OCI-LY7 (cell line): ENCODE data around the gene PPP1R7. TPM values are rescaled to one million over a fixed set of nuclear protein-coding genes. Genes with fewer than 3 reads are reported as not detected.

ENCODE experiments used
- BruUV-seq: library from RNA; stranded (reverse); fragments of 400-500 nt; replicated peaks from 2 replicates; lab custom pipeline; 2021; lab: Mats Ljungman, UMichigan
- CTCF ChIA-PET: fragments of 300-600 bp; sonication (Branson Sonifier 250); formaldehyde crosslinking; loops from one replicate; lab custom pipeline; 2022; ENCODE audit warnings: antibody characterized with exemption; ENCODE audit not compliant: unreplicated experiment; lab: Charles Lee
- POLR2A ChIA-PET: fragments of 300-600 bp; sonication (Branson Sonifier 250); formaldehyde crosslinking; loops from one replicate; lab custom pipeline; 2022; ENCODE audit warnings: antibody characterized with exemption; lab: Charles Lee
- DNase-seq: peaks from one replicate; pipeline ENCODE4 v3.0.0-alpha.2; 2015; ENCODE audit warnings: low spot score
- H2AFZ ChIP-seq: fragments of 200-600 bp; sonication (generic), shearing (Covaris generic); 2 replicates; pipeline ENCODE4 v1.6.1; 2014; ENCODE audit warnings: mild to moderate bottlenecking, antibody characterized with exemption, low read length, moderate library complexity
- H3K27ac ChIP-seq: fragments of 200-600 bp; sonication (generic); 2 replicates; pipeline ENCODE4 v1.5.1; 2014; ENCODE audit warnings: mixed run types, low read depth, mild to moderate bottlenecking, moderate library complexity, low read length, inconsistent platforms; ENCODE audit not compliant: poor library complexity, severe bottlenecking
- H3K36me3 ChIP-seq: fragments of 200-600 bp; sonication (generic); 2 replicates; pipeline ENCODE4 v1.6.1; 2014; ENCODE audit warnings: mild to moderate bottlenecking, antibody characterized with exemption, low read length, moderate library complexity, mixed read lengths; ENCODE audit not compliant: insufficient read depth
- H3K4me1 ChIP-seq: fragments of 200-600 bp; sonication (generic); 2 replicates; pipeline ENCODE4 v1.5.1; 2014; ENCODE audit warnings: mild to moderate bottlenecking, low read length; ENCODE audit not compliant: insufficient read depth, poor library complexity, severe bottlenecking
- H3K4me2 ChIP-seq: fragments of 200-600 bp; sonication (generic); 2 replicates; pipeline ENCODE4 v1.6.1; 2014; ENCODE audit warnings: mild to moderate bottlenecking, low read length
- H3K4me3 ChIP-seq: fragments of 200-600 bp; sonication (generic); 2 replicates; pipeline ENCODE4 v1.5.1; 2014; ENCODE audit warnings: mild to moderate bottlenecking, low read depth, low read length; ENCODE audit not compliant: poor library complexity, severe bottlenecking
- H3K79me2 ChIP-seq: fragments of 200-600 bp; sonication (generic); 2 replicates; pipeline ENCODE4 v1.6.1; 2016; ENCODE audit warnings: low read depth, mild to moderate bottlenecking, low read length, moderate library complexity, mixed read lengths; ENCODE audit not compliant: insufficient read depth
- H3K9me2 ChIP-seq: fragments of 200-600 bp; sonication (generic); 2 replicates; pipeline ENCODE4 v1.6.1; 2016; ENCODE audit warnings: mild to moderate bottlenecking, low read length, mixed read lengths; ENCODE audit not compliant: insufficient read depth
- H3K9me3 ChIP-seq: fragments of 200-600 bp; sonication (generic); 2 replicates; pipeline ENCODE4 v1.6.1; 2014; ENCODE audit warnings: mild to moderate bottlenecking, mixed run types, low read length, mixed read lengths
- H4K20me1 ChIP-seq: fragments of 200-600 bp; sonication (generic); 2 replicates; pipeline ENCODE4 v1.6.1; 2014; ENCODE audit warnings: mild to moderate bottlenecking, antibody characterized with exemption, low read length, moderate library complexity, mixed read lengths; ENCODE audit not compliant: insufficient read depth
- EZH2phosphoT487 ChIP-seq: fragments of 200-600 bp; sonication (generic); IDR thresholded peaks from 2 replicates; pipeline ENCODE4 v1.6.1; 2018; ENCODE audit warnings: low read depth, borderline replicate concordance, mild to moderate bottlenecking, mixed run types, antibody characterized with exemption, low read length, moderate library complexity, mixed read lengths
- intact Hi-C: fragments of 100-400 bp; cut with micrococcal nuclease; formaldehyde crosslinking; loops from one replicate; pipeline ENCODE4 v1.10.0; 2022; ENCODE audit not compliant: unreplicated experiment
- total RNA-seq, 2 experiments: library from RNA; depleted of rRNA in 1 of 2; stranded (reverse); fragments of >200 nt in 1 of 2; shearing (Covaris generic) in 1 of 2; gene quantifications; 2 replicates each; pipeline ENCODE4 v1.2.3, GENCODE V29; 2014 to 2022
- TF ChIP-seq, protein P1 (sequence below): fragments of 200-600 bp; sonication (generic); conservative IDR thresholded peaks from 2 replicates; pipeline ENCODE4 v1.5.1; 2014; ENCODE audit warnings: mild to moderate bottlenecking, antibody characterized with exemption, low read length, moderate library complexity, mixed read lengths

Gene PPP1R7
- total RNA-seq, 2 experiments from 2014 or later = 46.0 to 82.0 TPM

DNA sequence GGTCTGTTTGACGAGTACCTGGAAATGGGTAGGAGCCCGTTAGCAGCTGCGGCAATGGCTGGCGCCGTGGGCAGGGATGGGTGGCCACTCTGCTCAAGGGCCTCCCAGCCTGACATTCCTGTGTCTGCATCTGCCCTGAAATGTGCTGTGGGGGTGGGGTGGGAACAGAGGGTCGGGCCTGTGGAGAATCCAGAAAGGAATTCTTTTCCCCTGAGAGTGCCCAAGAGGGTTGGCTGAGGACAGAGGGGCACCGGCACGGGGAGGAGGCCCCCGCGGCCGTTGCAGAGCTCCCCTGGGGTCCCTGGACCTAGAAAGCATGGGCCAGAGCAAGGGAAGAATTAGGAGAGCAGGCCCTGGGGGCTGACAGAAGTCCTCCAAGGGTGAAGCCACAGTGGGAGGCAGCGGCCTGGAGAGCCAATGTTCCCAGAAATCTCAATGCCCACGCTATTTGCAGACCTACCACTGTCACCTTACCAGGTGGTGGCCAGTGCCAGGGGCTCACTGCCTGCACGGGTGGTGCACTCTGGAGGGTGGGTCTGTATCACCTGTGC lies 66.0 kb downstream of the PPP1R7 start:
- Histone ChIP-seq H3K27ac (no peak overlapping the region), H3K79me2 (no peaks in the 10 kb centered on the region), H3K4me2 (no peak overlapping the region), H3K9me3 (no peaks in the 10 kb centered on the region), H3K9me2 (no peaks in the 10 kb centered on the region), H3K36me3 (no peaks in the 10 kb centered on the region), H4K20me1 (no peaks in the 10 kb centered on the region), H3K4me1 (peaks cover 11% of the 10 kb centered on the region), H3K4me3 (no peak overlapping the region), H2AFZ (no peak overlapping the region)
- TF ChIP-seq EZH2phosphoT487 = no peak
- TF ChIP-seq, protein P1, sequence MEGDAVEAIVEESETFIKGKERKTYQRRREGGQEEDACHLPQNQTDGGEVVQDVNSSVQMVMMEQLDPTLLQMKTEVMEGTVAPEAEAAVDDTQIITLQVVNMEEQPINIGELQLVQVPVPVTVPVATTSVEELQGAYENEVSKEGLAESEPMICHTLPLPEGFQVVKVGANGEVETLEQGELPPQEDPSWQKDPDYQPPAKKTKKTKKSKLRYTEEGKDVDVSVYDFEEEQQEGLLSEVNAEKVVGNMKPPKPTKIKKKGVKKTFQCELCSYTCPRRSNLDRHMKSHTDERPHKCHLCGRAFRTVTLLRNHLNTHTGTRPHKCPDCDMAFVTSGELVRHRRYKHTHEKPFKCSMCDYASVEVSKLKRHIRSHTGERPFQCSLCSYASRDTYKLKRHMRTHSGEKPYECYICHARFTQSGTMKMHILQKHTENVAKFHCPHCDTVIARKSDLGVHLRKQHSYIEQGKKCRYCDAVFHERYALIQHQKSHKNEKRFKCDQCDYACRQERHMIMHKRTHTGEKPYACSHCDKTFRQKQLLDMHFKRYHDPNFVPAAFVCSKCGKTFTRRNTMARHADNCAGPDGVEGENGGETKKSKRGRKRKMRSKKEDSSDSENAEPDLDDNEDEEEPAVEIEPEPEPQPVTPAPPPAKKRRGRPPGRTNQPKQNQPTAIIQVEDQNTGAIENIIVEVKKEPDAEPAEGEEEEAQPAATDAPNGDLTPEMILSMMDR = no peak
- intact Hi-C loops = loop anchor here (5.0 kb wide), 1 partner anchor 176 kb away; no protein-coding TSS in a partner anchor
- no TSS peak for BruUV-seq
- ChIA-PET POLR2A (no interaction called here), CTCF (no interaction called here)
- no peak for DNase-seq

DNA sequence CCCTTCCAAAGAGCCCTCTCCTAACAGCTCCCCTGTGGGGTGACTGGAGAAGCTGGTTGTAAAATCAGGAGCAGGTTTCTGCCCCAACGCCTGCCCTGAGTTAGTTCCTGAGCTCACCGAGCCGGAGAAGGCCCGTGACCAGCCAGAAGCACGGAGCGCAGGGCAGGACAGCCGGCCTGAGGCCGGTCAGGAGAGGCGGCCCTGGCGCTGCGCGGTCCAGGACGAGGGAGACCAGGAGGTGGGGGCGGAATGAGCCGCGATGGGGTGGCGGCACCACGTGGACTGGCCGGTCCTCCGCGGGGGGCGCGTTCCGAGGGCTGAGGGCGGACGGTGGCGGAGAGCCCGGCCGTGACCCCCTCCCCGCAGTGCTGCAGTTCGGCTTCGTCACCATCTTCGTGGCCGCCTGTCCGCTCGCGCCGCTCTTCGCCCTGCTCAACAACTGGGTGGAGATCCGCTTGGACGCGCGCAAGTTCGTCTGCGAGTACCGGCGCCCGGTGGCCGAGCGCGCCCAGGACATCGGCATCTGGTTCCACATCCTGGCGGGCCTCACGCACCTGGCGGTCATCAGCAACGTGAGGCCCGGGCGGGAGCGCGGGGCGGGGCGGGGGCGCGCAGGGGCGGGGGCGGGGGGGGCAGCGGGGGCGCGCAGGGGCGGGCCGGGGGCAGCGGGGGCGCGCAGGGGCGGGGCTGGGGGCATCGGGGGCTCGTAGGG lies 67.2 kb downstream of the PPP1R7 start:
- no peaks in the 10 kb centered on the region for H4K20me1 ChIP-seq
- no peaks in the 10 kb centered on the region for H3K9me2 ChIP-seq
- no TSS peak for BruUV-seq
- intact Hi-C loops = loop anchor here (2.0 to 5.0 kb wide), 2 partner anchors 175 to 235 kb away; no protein-coding TSS in a partner anchor
- ChIA-PET CTCF (no interaction called here), POLR2A (no interaction called here)
- H3K4me2 ChIP-seq = peak overlapping the region; percentile 23; the same call in 1 of the 2 replicates
- peaks cover 11% of the 10 kb centered on the region for H3K4me1 ChIP-seq
- H3K9me3 ChIP-seq = no peaks in the 10 kb centered on the region
- DNase-seq = peak; percentile 66
- H3K4me3 ChIP-seq = no peak overlapping the region
- H3K27ac ChIP-seq = no peak overlapping the region
- H3K36me3 ChIP-seq = no peaks in the 10 kb centered on the region
- H2AFZ ChIP-seq = no peak overlapping the region
- TF ChIP-seq EZH2phosphoT487 = no peak
- TF ChIP-seq, protein P1 = no peak
- no peaks in the 10 kb centered on the region for H3K79me2 ChIP-seq
